Testis (tissue), 2 donors: ENCODE results near the gene ISG15.

Experiments used
- POLR2A ChIP-seq: fragments of 450-650 bp; IDR thresholded peaks from one replicate; pipeline ENCODE4 v1.6.1; 2017; ENCODE audit warnings: antibody characterized with exemption, mild to moderate bottlenecking, moderate library complexity
- TF ChIP-seq, protein P1 (sequence below), 3 experiments: fragments of 450-650 bp in 2 of 3; fragments of 200-600 bp in 1 of 3; sonication (generic) in 1 of 3; IDR thresholded peaks; one replicate each; pipeline ENCODE4 v1.5.1; 2016 to 2019; ENCODE audit warnings: antibody characterized with exemption in 3 of 3, mild to moderate bottlenecking in 2 of 3, moderate library complexity in 1 of 3

DNA sequence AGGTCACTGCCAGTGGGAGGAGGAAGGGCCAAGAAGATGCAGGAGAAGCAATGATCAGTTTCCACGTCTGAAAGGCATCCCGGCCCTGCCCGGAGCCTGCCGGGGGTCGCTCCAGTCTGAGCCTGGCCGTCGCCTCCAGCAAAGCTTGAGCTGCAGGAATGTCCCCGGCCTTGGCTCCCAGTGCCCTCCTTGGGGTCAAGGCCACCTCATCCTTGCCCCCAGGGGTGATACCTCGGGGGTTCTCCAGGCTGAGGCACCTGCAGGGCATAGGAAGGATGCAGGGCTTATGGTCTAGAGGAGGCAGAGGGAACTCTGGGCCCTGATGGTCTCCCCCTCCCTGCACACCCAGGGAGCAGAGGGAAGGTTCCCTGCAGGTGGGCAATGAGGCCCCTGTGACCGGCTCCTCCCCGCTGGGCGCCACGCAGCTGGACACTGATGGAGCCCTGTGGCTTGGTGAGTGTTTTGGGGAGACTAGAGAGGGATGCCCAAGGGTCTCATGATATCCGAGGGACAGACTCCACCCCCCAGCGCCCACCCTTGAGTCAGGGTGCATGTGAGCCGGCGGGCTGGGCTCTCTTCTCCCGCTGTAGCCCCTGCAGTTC is 40.9 kb downstream of the ISG15 start:
- TF ChIP-seq, protein P1, sequence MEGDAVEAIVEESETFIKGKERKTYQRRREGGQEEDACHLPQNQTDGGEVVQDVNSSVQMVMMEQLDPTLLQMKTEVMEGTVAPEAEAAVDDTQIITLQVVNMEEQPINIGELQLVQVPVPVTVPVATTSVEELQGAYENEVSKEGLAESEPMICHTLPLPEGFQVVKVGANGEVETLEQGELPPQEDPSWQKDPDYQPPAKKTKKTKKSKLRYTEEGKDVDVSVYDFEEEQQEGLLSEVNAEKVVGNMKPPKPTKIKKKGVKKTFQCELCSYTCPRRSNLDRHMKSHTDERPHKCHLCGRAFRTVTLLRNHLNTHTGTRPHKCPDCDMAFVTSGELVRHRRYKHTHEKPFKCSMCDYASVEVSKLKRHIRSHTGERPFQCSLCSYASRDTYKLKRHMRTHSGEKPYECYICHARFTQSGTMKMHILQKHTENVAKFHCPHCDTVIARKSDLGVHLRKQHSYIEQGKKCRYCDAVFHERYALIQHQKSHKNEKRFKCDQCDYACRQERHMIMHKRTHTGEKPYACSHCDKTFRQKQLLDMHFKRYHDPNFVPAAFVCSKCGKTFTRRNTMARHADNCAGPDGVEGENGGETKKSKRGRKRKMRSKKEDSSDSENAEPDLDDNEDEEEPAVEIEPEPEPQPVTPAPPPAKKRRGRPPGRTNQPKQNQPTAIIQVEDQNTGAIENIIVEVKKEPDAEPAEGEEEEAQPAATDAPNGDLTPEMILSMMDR (IDR thresholded peaks at IDR 0.05): no peak
- TF ChIP-seq POLR2A: no peak
